MM.1S (cell line): ENCODE data around the gene JADE2.
"Not testable (repeated sequence)": the region's sequence is repeated elsewhere in the genome, so short reads cannot be mapped to it uniquely, and the experiment has no call there.

Experiments used
- CTCF ChIP-seq: fragments of 300-600 bp; sonication (generic); IDR thresholded peaks from 2 replicates; pipeline ENCODE4 v1.5.1; 2016; ENCODE audit warnings: antibody characterized with exemption, low read length, mixed read lengths
- EZH2phosphoT487 ChIP-seq: fragments of 300-600 bp; sonication (generic); IDR thresholded peaks from 2 replicates; pipeline ENCODE4 v1.6.1; 2018; ENCODE audit warnings: antibody characterized with exemption, low read length

DNA sequence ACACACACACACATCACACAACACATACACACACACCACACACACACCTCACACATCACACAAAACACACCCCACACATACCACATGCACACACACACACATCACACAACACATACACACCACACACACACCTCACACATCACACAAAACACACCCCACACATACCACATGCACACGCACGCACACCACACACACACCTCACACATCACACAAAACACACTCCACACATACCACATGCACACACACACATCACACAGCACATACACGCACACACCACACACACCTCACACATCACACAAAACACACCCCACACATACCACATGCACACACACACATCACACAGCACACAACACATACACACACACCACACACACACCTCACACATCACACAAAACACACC lies 31.1 kb downstream of the JADE2 start:
- TF ChIP-seq EZH2phosphoT487, CTCF: not testable (repeated sequence)
